ENCODE measurements around the gene SIK3. TPM values are rescaled to one million over a fixed set of nuclear protein-coding genes. Genes with fewer than 3 reads are reported as not detected.

Gene SIK3
- total RNA-seq, 4 donors from 2014 or later, result 14.1 to 77.0 (median 40.7) TPM

- no peak for DNase-seq
- Histone ChIP-seq H3K27ac (no peak overlapping the region), H3K4me3 (no peak overlapping the region), H3K4me1 (no peaks in the 10 kb centered on the region), H3K9me3 (no peaks in the 10 kb centered on the region), H3K36me3 (no peaks in the 10 kb centered on the region), H3K27me3 (no peaks in the 10 kb centered on the region)
- no peak for TF ChIP-seq POLR2A (IDR thresholded peaks at IDR 0.05)
- no peak for TF ChIP-seq CTCF (IDR thresholded peaks at IDR 0.05)
- intact Hi-C loops (cut with DNase I; ENCODE audit: low total_unique reads), result no loop called here
Observed at GRCh38 chr11:116969694-116970093, 128.5 kb downstream of the SIK3 start.

- Histone ChIP-seq H3K4me3 (no peak overlapping the region), H3K9me3 (no peaks in the 10 kb centered on the region), H3K4me1 (no peaks in the 10 kb centered on the region), H3K36me3 (no peaks in the 10 kb centered on the region), H3K27me3 (no peaks in the 10 kb centered on the region), H3K27ac (no peak overlapping the region)
- intact Hi-C loops (cut with DNase I; ENCODE audit: low total_unique reads), result no loop called here
- DNase-seq, result no peak
- TF ChIP-seq CTCF (IDR thresholded peaks at IDR 0.05), result no peak
Observed at GRCh38 chr11:116964269-116964668, 134.0 kb downstream of the SIK3 start.

- Histone ChIP-seq H3K4me3 (no peak overlapping the region), H3K4me1 (no peaks in the 10 kb centered on the region), H3K27me3 (no peaks in the 10 kb centered on the region), H3K9me3 (no peaks in the 10 kb centered on the region), H3K36me3 (no peaks in the 10 kb centered on the region), H3K27ac (no peak overlapping the region)
- no peak for TF ChIP-seq POLR2A (IDR thresholded peaks at IDR 0.05)
- TF ChIP-seq CTCF (IDR thresholded peaks at IDR 0.05), result no peak
- DNase-seq, result no peak
- intact Hi-C loops (cut with DNase I; ENCODE audit: low total_unique reads), result no loop called here
Observed at GRCh38 chr11:116963813-116964212, 134.4 kb downstream of the SIK3 start.

- no peaks in the 10 kb centered on the region for H3K36me3 ChIP-seq
- no peak overlapping the region for H3K27ac ChIP-seq
- no peak overlapping the region for H3K4me3 ChIP-seq
- DNase-seq, result no peak
- H3K9me3 ChIP-seq, result no peaks in the 10 kb centered on the region
- TF ChIP-seq CTCF (IDR thresholded peaks at IDR 0.05), result no peak
- TF ChIP-seq POLR2A (IDR thresholded peaks at IDR 0.05), result no peak
- no peaks in the 10 kb centered on the region for H3K4me1 ChIP-seq
- H3K27me3 ChIP-seq, result no peaks in the 10 kb centered on the region
- intact Hi-C loops (cut with DNase I; ENCODE audit: low total_unique reads), result no loop called here
Observed at GRCh38 chr11:116962108-116962507, 136.1 kb downstream of the SIK3 start.

GRCh38 chr11:116960930-116961329, 137.3 kb downstream of the SIK3 start:
- H3K4me3 ChIP-seq, result no peak overlapping the region
- TF ChIP-seq POLR2A (IDR thresholded peaks at IDR 0.05) (no peak), CTCF (IDR thresholded peaks at IDR 0.05) (no peak)
- no peak for DNase-seq
- H3K9me3 ChIP-seq, result no peaks in the 10 kb centered on the region
- H3K4me1 ChIP-seq, result no peaks in the 10 kb centered on the region
- intact Hi-C loops (cut with DNase I; ENCODE audit: low total_unique reads), result no loop called here
- no peaks in the 10 kb centered on the region for H3K27me3 ChIP-seq
- no peak overlapping the region for H3K27ac ChIP-seq
- no peaks in the 10 kb centered on the region for H3K36me3 ChIP-seq
